Fibroblast of lung (primary cell): ENCODE measurements around the gene CACNB1. TPM values are rescaled to one million over a fixed set of nuclear protein-coding genes. Genes with fewer than 3 reads are reported as not detected.

Experiments
- DNase-seq, 2 donors: peaks; one replicate each; pipeline versions ENCODE4 v3.0.0 to v3.0.0-alpha.2; 2010; ENCODE audit warnings: low read depth in 2 of 2
- H2AFZ ChIP-seq: 2 replicates; pipeline ENCODE4 v1.5.1; 2012; ENCODE audit warnings: low read length, control low read depth, inconsistent platforms
- H3K27ac ChIP-seq: 2 replicates; pipeline ENCODE4 v1.5.1; 2011; ENCODE audit warnings: low read length, control low read depth; ENCODE audit not compliant: insufficient read depth
- H3K27me3 ChIP-seq: 2 replicates; pipeline ENCODE4 v1.5.1; 2011; ENCODE audit warnings: mild to moderate bottlenecking, low read length; ENCODE audit not compliant: control insufficient read depth, insufficient read depth
- H3K36me3 ChIP-seq: 2 replicates; pipeline ENCODE4 v1.5.1; 2011; ENCODE audit warnings: low read length; ENCODE audit not compliant: control insufficient read depth, insufficient read depth
- H3K4me1 ChIP-seq: 2 replicates; pipeline ENCODE4 v1.5.1; 2011; ENCODE audit warnings: low read length; ENCODE audit not compliant: control insufficient read depth, insufficient read depth; ENCODE audit errors: extremely low read depth
- H3K4me2 ChIP-seq: 2 replicates; pipeline ENCODE4 v1.5.1; 2011; ENCODE audit warnings: low read length, control low read depth; ENCODE audit not compliant: insufficient read depth; ENCODE audit errors: extremely low read depth
- H3K4me3 ChIP-seq, 4 experiments: fragments of 200-600 bp in 1 of 4; sonication (generic) in 1 of 4; replicated peaks in 1 of 4; 2 replicates each; pipeline ENCODE4 v1.5.1; 2011 to 2016; ENCODE audit warnings: low read length in 4 of 4, low read depth in 3 of 4, mild to moderate bottlenecking in 3 of 4, control low read depth in 2 of 4, inconsistent platforms in 1 of 4, mixed read lengths in 1 of 4; ENCODE audit not compliant: insufficient read depth in 1 of 4; ENCODE audit errors: control extremely low read depth in 1 of 4
- H3K79me2 ChIP-seq: 2 replicates; pipeline ENCODE4 v1.5.1; 2012; ENCODE audit warnings: mild to moderate bottlenecking, low read length, inconsistent platforms; ENCODE audit not compliant: control insufficient read depth, insufficient read depth
- H3K9ac ChIP-seq: 2 replicates; pipeline ENCODE4 v1.5.1; 2011; ENCODE audit warnings: mild to moderate bottlenecking, low read length, control low read depth; ENCODE audit not compliant: insufficient read depth
- H3K9me3 ChIP-seq: 2 replicates; pipeline ENCODE4 v1.5.1; 2012; ENCODE audit warnings: low read depth, low read length; ENCODE audit not compliant: control insufficient read depth, insufficient read depth
- H4K20me1 ChIP-seq: 2 replicates; pipeline ENCODE4 v1.5.1; 2011; ENCODE audit warnings: low read length; ENCODE audit not compliant: control insufficient read depth, insufficient read depth; ENCODE audit errors: extremely low read depth
- EZH2 ChIP-seq: IDR thresholded peaks from 2 replicates; pipeline ENCODE4 v1.5.1; 2012; ENCODE audit warnings: low read length, control low read depth, mild to moderate bottlenecking; ENCODE audit errors: missing control alignments
- polyA plus RNA-seq, 2 donors: library from polyadenylated mRNA; depleted of rRNA in 1 of 2; stranded (reverse) in 1 of 2; unstranded in 1 of 2; fragments of >200 nt; gene quantifications; 2 replicates each; pipeline ENCODE4 v1.2.1, GENCODE V29; 2011 to 2012; ENCODE audit warnings: missing spikeins in 1 of 2
- total RNA-seq: library from RNA; depleted of rRNA; stranded (reverse); fragments of >200 nt; gene quantifications from 2 replicates; pipeline ENCODE4 v1.2.1, GENCODE V29; 2014
- TF ChIP-seq, protein P1 (sequence below), 2 donors: IDR thresholded peaks in 1 of 2; conservative IDR thresholded peaks in 1 of 2; 1 replicate in 1 of 2; 2 replicates in 1 of 2; pipeline ENCODE4 v1.5.1; 2011 to 2012; ENCODE audit warnings: low read length in 2 of 2, control low read depth in 1 of 2, inconsistent platforms in 1 of 2, low read depth in 1 of 2, mild to moderate bottlenecking in 1 of 2

The CACNB1 gene
- total and polyA plus RNA-seq, 2 donors (not counting 1 experiment from before 2014, with no cell fraction given), result 5.7 to 5.9 TPM

DNA sequence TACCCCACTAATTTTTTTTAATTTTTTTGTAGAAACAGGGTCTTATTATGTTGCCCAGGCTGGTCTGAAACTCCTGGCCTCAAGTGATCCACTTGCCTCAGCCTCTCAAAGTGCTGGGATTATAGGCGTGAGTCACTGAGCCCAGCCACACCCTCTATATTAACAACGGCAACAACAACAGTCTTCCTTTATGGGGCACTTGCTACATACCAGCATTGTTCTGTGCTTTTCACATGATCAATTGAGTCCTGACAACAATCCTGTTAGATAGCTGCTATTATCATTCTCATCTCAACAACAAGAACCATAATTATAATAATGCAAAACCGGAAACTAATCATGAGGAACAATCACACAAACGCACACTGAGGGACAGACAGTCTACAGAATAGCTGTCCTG is 18.9 kb downstream of the CACNB1 start:
- no peak overlapping the region for H2AFZ ChIP-seq
- H3K4me1 ChIP-seq, result no peaks in the 10 kb centered on the region
- no peaks in the 10 kb centered on the region for H4K20me1 ChIP-seq
- no peak overlapping the region for H3K27ac ChIP-seq
- H3K9me3 ChIP-seq, result no peaks in the 10 kb centered on the region
- no peaks in the 10 kb centered on the region for H3K79me2 ChIP-seq
- peaks cover 23% of the 10 kb centered on the region for H3K36me3 ChIP-seq
- no peak overlapping the region for H3K4me3 ChIP-seq
- TF ChIP-seq EZH2, result no peak
- TF ChIP-seq, protein P1, sequence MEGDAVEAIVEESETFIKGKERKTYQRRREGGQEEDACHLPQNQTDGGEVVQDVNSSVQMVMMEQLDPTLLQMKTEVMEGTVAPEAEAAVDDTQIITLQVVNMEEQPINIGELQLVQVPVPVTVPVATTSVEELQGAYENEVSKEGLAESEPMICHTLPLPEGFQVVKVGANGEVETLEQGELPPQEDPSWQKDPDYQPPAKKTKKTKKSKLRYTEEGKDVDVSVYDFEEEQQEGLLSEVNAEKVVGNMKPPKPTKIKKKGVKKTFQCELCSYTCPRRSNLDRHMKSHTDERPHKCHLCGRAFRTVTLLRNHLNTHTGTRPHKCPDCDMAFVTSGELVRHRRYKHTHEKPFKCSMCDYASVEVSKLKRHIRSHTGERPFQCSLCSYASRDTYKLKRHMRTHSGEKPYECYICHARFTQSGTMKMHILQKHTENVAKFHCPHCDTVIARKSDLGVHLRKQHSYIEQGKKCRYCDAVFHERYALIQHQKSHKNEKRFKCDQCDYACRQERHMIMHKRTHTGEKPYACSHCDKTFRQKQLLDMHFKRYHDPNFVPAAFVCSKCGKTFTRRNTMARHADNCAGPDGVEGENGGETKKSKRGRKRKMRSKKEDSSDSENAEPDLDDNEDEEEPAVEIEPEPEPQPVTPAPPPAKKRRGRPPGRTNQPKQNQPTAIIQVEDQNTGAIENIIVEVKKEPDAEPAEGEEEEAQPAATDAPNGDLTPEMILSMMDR (conservative IDR thresholded peaks at IDR 0.05 in 1 of 2, IDR thresholded peaks at IDR 0.05 in 1 of 2; ENCODE audit: low read depth in 1 of 2, low read length in 2 of 2), result no peak
- DNase-seq, result peak in 1 of 2 donors; percentile 28
- H3K9ac ChIP-seq, result no peak overlapping the region
- H3K27me3 ChIP-seq, result no peaks in the 10 kb centered on the region
- no peak overlapping the region for H3K4me2 ChIP-seq

DNA sequence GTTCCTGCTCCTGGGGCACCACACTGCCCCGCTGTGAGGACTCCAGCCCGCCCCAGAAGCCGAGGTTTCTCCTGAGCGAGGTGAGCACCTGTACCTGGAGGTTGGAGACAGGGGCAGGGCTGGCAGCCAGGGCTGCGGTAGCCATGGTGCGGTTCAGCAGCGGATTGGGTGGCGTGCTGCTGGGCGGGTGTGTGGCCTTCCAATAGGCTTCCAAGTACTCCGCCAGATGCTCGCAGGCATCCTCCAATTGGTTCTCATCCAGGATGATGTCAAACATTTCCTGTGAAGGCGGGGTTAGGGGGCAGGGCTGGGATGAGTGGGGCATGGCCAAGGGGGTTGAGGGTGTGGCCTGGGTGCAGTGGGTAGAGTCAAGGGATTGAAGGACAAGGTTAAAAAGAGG is 20.2 kb downstream of the CACNB1 start:
- no peak overlapping the region for H3K9ac ChIP-seq
- H3K27ac ChIP-seq, result no peak overlapping the region
- H3K4me1 ChIP-seq, result no peaks in the 10 kb centered on the region
- no peak overlapping the region for H3K4me3 ChIP-seq
- no peaks in the 10 kb centered on the region for H3K79me2 ChIP-seq
- TF ChIP-seq EZH2, result no peak
- TF ChIP-seq, protein P1 (conservative IDR thresholded peaks at IDR 0.05 in 1 of 2, IDR thresholded peaks at IDR 0.05 in 1 of 2; ENCODE audit: low read depth in 1 of 2, low read length in 2 of 2), result no peak
- no peaks in the 10 kb centered on the region for H3K27me3 ChIP-seq
- peaks cover 20% of the 10 kb centered on the region for H3K36me3 ChIP-seq
- no peaks in the 10 kb centered on the region for H4K20me1 ChIP-seq
- H3K9me3 ChIP-seq, result no peaks in the 10 kb centered on the region
- no peak overlapping the region for H2AFZ ChIP-seq
- DNase-seq, result no peak
- H3K4me2 ChIP-seq, result no peak overlapping the region

DNA sequence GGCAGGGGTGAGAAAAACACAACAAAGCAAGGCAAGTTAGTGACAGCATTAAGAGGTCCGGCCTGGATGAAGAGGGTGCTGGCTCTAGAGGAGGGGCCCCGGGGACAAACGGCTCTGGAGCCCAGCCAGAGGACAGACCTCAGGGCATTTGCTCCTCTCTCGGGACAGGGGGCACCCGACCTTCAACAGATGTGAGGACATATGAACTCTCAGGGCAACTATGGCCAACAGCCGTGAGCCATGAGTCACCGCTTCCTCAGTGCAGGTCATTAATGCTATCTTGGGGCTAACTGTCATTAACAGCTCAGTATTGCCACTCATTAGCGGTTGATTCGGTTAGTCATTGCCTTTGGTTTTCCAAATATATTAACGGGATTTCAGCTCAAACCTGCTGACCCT is 21.8 kb downstream of the CACNB1 start:
- Histone ChIP-seq H3K9me3 (no peaks in the 10 kb centered on the region), H4K20me1 (no peaks in the 10 kb centered on the region), H3K4me3 (no peak overlapping the region), H3K79me2 (no peaks in the 10 kb centered on the region), H3K27ac (no peak overlapping the region), H3K9ac (no peak overlapping the region), H3K4me1 (no peaks in the 10 kb centered on the region), H3K27me3 (no peaks in the 10 kb centered on the region), H3K36me3 (peaks cover 19% of the 10 kb centered on the region), H3K4me2 (no peak overlapping the region), H2AFZ (no peak overlapping the region)
- no peak for TF ChIP-seq EZH2
- TF ChIP-seq, protein P1 (conservative IDR thresholded peaks at IDR 0.05 in 1 of 2, IDR thresholded peaks at IDR 0.05 in 1 of 2; ENCODE audit: low read depth in 1 of 2, low read length in 2 of 2), result no peak
- DNase-seq, result no peak
